AG09309 (cell line): ENCODE results near the gene NMD3.
A peak's percentile ranks its signal among the peaks of the same experiment; 100 is the strongest.
"Not testable (repeated sequence)": the region's sequence is repeated elsewhere in the genome, so short reads cannot be mapped to it uniquely, and the experiment has no call there.

Experiments
- DNase-seq: peaks from one replicate; pipeline ENCODE4 v3.0.0-alpha.2; 2010; ENCODE audit warnings: low read depth
- H3K4me3 ChIP-seq: 2 replicates; pipeline ENCODE4 v1.5.1; 2011; ENCODE audit warnings: mild to moderate bottlenecking, low read depth, low read length, moderate library complexity; ENCODE audit not compliant: control insufficient read depth
- TF ChIP-seq, protein P1 (sequence below): IDR thresholded peaks from 2 replicates; pipeline ENCODE4 v1.5.1; 2011; ENCODE audit warnings: mild to moderate bottlenecking, low read depth, low read length, inconsistent platforms; ENCODE audit not compliant: insufficient read depth, control insufficient read depth; ENCODE audit errors: missing control alignments

NMD3 gene

DNA sequence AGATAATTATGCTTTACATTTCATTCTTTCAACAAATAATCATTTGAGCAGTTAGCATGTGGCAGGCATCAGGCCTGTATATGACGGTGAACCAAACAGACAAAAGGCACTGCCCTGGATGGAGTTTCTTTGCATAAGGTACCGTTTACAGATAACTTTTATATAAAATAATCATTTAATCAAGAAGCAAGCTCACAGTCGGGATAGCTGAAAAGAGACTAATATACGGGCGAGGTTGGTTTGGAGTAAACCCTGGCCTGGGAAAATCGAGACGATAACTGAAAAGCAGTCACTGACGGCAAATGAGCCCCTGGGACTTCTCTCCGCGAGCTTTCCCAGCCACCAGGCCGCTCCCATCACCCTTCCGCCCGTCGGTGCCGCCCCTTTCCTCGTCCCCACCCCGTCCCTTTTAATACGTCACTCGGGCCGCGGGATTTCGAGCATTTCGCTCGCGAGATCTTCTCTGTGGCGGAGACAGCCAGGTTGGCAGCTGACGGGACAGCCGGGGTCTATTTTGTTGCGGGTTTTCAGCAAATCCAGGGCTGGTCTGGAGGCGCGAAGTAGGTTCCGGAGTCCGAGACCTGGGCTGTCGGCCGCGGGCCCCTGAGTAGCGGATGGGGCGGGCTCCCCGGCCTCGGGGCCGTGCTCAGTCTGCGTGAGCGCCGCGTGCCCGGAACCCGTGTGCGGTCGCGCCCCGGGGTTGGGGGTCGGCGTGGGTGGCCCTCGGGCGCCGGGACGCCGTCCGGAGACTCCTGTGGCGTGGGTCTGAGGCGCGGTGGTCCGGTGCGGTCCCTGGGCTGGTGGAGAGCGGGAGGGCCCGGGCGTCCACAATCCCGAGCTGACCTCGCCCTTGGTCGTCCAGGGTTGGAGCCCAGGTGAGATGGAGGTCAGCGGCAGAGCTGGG lies at the start of gene NMD3:
NMD3 (plus strand) TSS at position 462 of the 904 bp plus-strand sequence. CDS start 703 bp downstream, outside the sequence.
- H3K4me3 ChIP-seq: peak within 1 kb of the TSS; percentile 87
- DNase-seq: peak; percentile 64
- TF ChIP-seq, protein P1, sequence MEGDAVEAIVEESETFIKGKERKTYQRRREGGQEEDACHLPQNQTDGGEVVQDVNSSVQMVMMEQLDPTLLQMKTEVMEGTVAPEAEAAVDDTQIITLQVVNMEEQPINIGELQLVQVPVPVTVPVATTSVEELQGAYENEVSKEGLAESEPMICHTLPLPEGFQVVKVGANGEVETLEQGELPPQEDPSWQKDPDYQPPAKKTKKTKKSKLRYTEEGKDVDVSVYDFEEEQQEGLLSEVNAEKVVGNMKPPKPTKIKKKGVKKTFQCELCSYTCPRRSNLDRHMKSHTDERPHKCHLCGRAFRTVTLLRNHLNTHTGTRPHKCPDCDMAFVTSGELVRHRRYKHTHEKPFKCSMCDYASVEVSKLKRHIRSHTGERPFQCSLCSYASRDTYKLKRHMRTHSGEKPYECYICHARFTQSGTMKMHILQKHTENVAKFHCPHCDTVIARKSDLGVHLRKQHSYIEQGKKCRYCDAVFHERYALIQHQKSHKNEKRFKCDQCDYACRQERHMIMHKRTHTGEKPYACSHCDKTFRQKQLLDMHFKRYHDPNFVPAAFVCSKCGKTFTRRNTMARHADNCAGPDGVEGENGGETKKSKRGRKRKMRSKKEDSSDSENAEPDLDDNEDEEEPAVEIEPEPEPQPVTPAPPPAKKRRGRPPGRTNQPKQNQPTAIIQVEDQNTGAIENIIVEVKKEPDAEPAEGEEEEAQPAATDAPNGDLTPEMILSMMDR: no peak

DNA sequence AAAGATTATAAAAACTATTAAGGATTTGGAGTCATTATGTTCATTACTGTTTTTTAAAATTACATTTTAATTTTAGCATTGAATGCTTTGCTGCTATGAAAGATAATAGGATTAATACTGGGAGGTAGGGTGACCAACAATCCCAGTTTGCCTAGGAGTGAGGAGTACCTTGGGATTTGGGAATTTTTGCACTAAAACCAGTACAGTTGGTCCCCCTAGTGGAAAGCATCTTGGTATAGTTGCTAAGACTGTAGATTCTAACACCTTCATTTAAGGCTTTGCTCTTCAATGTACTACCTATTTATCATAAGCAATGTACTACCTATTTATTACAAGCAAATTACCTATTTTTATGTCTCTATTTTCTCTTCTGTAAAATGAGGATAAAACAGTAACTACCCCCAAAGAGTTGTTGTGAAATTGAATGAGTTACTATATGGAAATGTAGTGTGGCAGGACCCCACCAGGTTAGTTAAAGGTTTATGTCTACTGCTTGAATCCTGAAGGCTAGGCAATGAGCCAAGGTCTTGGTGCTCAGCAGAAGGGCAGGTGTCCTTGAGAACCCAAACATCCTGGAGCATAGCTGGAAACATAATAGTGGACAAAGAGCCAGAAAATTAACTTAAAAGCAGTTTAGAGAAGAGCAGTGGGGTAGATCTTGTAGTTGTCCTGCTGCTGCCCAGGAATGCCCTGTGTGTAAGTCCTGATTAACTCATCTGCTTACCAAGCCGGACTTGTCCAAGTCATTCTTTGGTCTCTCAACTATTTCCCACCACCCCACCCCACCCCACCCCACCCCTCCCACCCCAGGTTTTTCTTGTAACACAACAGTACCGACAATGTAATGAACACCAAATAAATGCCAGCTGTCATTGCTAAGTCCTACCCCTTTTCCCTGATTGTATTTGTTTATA lies 49.2 kb upstream of the NMD3 start:
- DNase-seq: no peak
- TF ChIP-seq, protein P1: peak; percentile 18
- H3K4me3 ChIP-seq: no peak overlapping the region

DNA sequence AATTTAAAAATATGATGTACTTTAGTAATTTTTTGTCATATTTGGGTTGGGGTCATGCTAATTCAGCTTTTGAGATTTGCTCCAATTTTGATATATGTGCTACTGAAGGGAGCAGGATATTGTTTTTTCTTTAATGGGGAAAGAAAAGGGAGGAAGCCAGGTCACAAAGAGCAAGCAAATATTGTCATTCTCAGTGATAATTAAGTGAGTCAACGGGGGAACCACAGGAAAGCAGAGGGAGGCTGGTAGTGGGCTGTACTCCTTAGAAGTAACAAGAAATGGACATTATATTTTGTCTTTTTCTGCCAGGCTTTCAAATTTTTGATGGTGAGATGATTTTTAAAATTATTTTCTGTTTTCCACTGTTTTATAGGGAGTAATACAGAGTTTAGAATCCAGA lies 45.6 kb upstream of the NMD3 start:
- no peak overlapping the region for H3K4me3 ChIP-seq
- DNase-seq: no peak
- TF ChIP-seq, protein P1: no peak

DNA sequence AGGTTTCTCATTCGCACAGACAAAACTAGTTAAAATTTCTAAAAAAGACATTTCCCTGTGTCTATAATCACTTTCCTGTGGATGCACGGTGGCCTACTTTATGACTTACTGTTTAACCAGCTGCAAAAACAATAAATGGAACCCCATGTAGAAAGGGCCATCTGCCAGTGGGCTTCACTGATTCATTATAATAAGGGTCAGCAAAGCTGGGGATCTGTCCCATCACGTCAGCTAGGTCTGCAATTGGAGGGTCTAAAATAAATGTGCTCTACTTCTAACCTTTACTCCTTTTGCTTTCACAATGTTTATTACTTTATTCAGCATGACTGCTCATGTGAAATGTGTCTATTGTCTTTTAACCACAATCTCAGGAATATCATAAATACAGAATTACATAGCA lies 43.1 kb upstream of the NMD3 start:
- TF ChIP-seq, protein P1: no peak
- DNase-seq: no peak
- no peak overlapping the region for H3K4me3 ChIP-seq

DNA sequence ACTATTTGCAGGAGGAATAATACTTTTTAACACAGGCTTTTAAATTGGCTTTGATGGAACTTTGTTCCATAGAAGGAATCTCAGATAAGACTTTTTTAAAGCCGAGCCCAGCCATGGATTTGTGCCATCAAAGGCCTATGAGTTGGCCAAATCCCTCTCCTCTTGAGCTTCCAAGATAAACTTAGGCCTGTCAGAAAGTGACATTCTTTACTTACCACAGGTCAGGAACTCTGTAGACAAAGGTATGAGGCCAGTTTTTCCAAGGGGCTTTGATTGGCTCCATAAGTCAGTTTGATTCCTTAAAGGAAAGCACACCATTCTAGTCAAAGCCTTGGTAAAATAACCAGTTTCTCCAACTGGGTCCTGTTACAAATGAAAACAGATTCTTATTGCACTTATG lies 39.7 kb upstream of the NMD3 start:
- not testable (repeated sequence) for DNase-seq, H3K4me3 ChIP-seq

DNA sequence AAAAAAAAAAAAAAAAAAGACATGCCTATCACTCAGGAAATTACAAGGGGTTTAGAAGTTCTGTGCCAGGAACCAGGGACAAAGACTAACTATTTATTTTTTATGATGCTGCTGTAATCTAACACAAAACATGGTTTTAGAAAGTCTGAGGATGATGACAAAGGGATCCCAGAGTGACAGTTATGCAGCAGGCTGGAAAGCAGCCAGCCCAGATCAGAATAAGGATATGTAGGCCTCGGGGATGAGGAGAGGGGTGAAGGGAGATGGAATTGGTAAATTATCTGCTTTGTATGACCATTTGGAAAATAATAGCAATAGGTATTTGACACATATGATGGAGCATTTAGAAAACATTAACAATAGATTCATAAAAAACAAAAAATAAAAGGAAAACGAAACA lies 34.1 kb upstream of the NMD3 start:
- no peak overlapping the region for H3K4me3 ChIP-seq
- TF ChIP-seq, protein P1: no peak
- no peak for DNase-seq
